WTC11 (cell line): Measurements from ENCODE around the gene RALY. TPM values are rescaled to one million over a fixed set of nuclear protein-coding genes. Genes with fewer than 3 reads are reported as not detected.

Source experiments
- ATAC-seq: fragments of 200-7000 bp; cut with Tn5 transposase; 2 replicates; pipeline ENCODE4 v1.10.0; 2021; ENCODE audit warnings: mild to moderate bottlenecking, moderate library complexity
- CTCF ChIA-PET: fragments of 300-600 bp; sonication (Branson Sonifier 250); formaldehyde crosslinking; loops from one replicate; lab custom pipeline; 2021; ENCODE audit warnings: antibody characterized with exemption; lab: Charles Lee
- POLR2A ChIA-PET: fragments of 350-600 bp; sonication (Branson Sonifier 250); formaldehyde crosslinking; loops from one replicate; lab custom pipeline; 2021; ENCODE audit warnings: antibody characterized with exemption; lab: Charles Lee
- DNase-seq: peaks from one replicate; pipeline ENCODE4 v3.0.0; 2021; ENCODE audit warnings: low spot score
- H3K27ac Mint-ChIP-seq: 2 replicates; pipeline ENCODE4 v1.8.0; 2021; ENCODE audit warnings: mixed read lengths
- H3K27me3 Mint-ChIP-seq: 2 replicates; pipeline ENCODE4 v1.8.0; 2021; ENCODE audit warnings: low read depth, mild to moderate bottlenecking, moderate library complexity, mixed read lengths
- H3K36me3 Mint-ChIP-seq: 2 replicates; pipeline ENCODE4 v1.8.0; 2021; ENCODE audit warnings: mixed read lengths
- H3K4me1 Mint-ChIP-seq: 2 replicates; pipeline ENCODE4 v1.8.0; 2022; ENCODE audit warnings: mixed read lengths
- H3K4me3 Mint-ChIP-seq: 2 replicates; pipeline ENCODE4 v1.8.0; 2021; ENCODE audit warnings: mild to moderate bottlenecking, moderate library complexity, mixed read lengths
- H3K9me3 Mint-ChIP-seq: 2 replicates; pipeline ENCODE4 v1.8.0; 2021; ENCODE audit warnings: mixed read lengths
- AR ChIP-seq: fragments of 250-450 bp; sonication (Bioruptor Pico); IDR thresholded peaks from 2 replicates; pipeline ENCODE4 v1.9.0; 2021; ENCODE audit warnings: mild to moderate bottlenecking
- E2F1 ChIP-seq: sonication (generic); formaldehyde crosslinking; IDR thresholded peaks from 2 replicates; pipeline ENCODE4 v1.8.0; 2022; ENCODE audit warnings: mild to moderate bottlenecking, missing genetic modification reagents
- E2F4 ChIP-seq: sonication (generic); formaldehyde crosslinking; IDR thresholded peaks from 2 replicates; pipeline ENCODE4 v1.8.1; 2022; ENCODE audit warnings: low read depth, mild to moderate bottlenecking, moderate library complexity, missing genetic modification reagents, borderline replicate concordance
- ERG ChIP-seq: fragments of 250-450 bp; sonication (Bioruptor Pico); IDR thresholded peaks from 2 replicates; pipeline ENCODE4 v1.8.0; 2021; ENCODE audit warnings: mild to moderate bottlenecking
- KAT7 ChIP-seq: sonication (generic); formaldehyde crosslinking; IDR thresholded peaks from 2 replicates; pipeline ENCODE4 v1.8.1; 2023; ENCODE audit warnings: missing genetic modification reagents, mild to moderate bottlenecking, borderline replicate concordance
- MYBL2 ChIP-seq: sonication (generic); formaldehyde crosslinking; IDR thresholded peaks from 2 replicates; pipeline ENCODE4 v1.8.1; 2023; ENCODE audit warnings: mild to moderate bottlenecking, moderate library complexity, missing genetic modification reagents
- RELA ChIP-seq: sonication (generic); formaldehyde crosslinking; IDR thresholded peaks from 2 replicates; pipeline ENCODE4 v1.8.1; 2022; ENCODE audit warnings: missing genetic modification reagents, mild to moderate bottlenecking, borderline replicate concordance
- TCF7 ChIP-seq: sonication (generic); formaldehyde crosslinking; IDR thresholded peaks from 2 replicates; pipeline ENCODE4 v1.8.0; 2022; ENCODE audit warnings: mild to moderate bottlenecking, low read depth, missing genetic modification reagents, moderate library complexity
- TEAD1 ChIP-seq: sonication (generic); formaldehyde crosslinking; IDR thresholded peaks from 2 replicates; pipeline ENCODE4 v1.8.0; 2022; ENCODE audit warnings: mild to moderate bottlenecking, missing genetic modification reagents
- ZNF121 ChIP-seq: sonication (generic); formaldehyde crosslinking; IDR thresholded peaks from 2 replicates; pipeline ENCODE4 v1.8.0; 2023; ENCODE audit warnings: missing genetic modification reagents
- ZNF416 ChIP-seq: fragments of 250-450 bp; sonication (Bioruptor Pico); IDR thresholded peaks from 2 replicates; pipeline ENCODE4 v1.9.0; 2021; ENCODE audit warnings: mild to moderate bottlenecking, inconsistent platforms
- ZNF532 ChIP-seq: fragments of 250-450 bp; sonication (Bioruptor Pico); IDR thresholded peaks from 2 replicates; pipeline ENCODE4 v1.9.0; 2021; ENCODE audit warnings: mild to moderate bottlenecking, borderline replicate concordance
- ZSCAN18 ChIP-seq: fragments of 250-450 bp; sonication (Bioruptor Pico); IDR thresholded peaks from 2 replicates; pipeline ENCODE4 v2.1.2; 2022; ENCODE audit warnings: mild to moderate bottlenecking, moderate library complexity
- total RNA-seq: library from RNA; stranded (reverse); gene quantifications from 3 replicates; pipeline ENCODE4 v1.2.3, GENCODE V29; 2021

RALY gene
- total RNA-seq, 1 experiment from 2014 or later: 164 TPM

GRCh38 chr20:33986560-33987216 is 7.0 kb upstream of the RALY start:
- no peaks in the 10 kb centered on the region for H3K9me3 Mint-ChIP-seq
- TF ChIP-seq ZNF121 (CRISPR knock-in tag): no peak
- no peak for TF ChIP-seq ERG (CRISPR knock-in tag)
- no peak for TF ChIP-seq ZNF416
- no peak for TF ChIP-seq MYBL2 (CRISPR knock-in tag)
- no peak for TF ChIP-seq TCF7 (CRISPR knock-in tag)
- TF ChIP-seq KAT7 (CRISPR knock-in tag): no peak
- no peak for TF ChIP-seq AR (CRISPR knock-in tag)
- no peak for TF ChIP-seq TEAD1 (CRISPR knock-in tag)
- no peak for TF ChIP-seq E2F4
- TF ChIP-seq ZNF532 (CRISPR knock-in tag): no peak
- no peak for TF ChIP-seq ZSCAN18 (CRISPR knock-in tag)
- no peak for TF ChIP-seq RELA (CRISPR knock-in tag)
- no peak overlapping the region for H3K4me3 Mint-ChIP-seq
- ChIA-PET CTCF (no interaction called here), POLR2A (no interaction called here)
- H3K4me1 Mint-ChIP-seq: peaks cover 5% of the 10 kb centered on the region
- H3K27ac Mint-ChIP-seq: no peak overlapping the region
- no peaks in the 10 kb centered on the region for H3K27me3 Mint-ChIP-seq
- DNase-seq: no peak
- no peak for ATAC-seq
- H3K36me3 Mint-ChIP-seq: peaks cover 3% of the 10 kb centered on the region; the same call in 1 of the 2 replicates

- Mint-ChIP-seq H3K9me3 (no peaks in the 10 kb centered on the region), H3K36me3 (peaks cover 3% of the 10 kb centered on the region; the same call in 1 of the 2 replicates), H3K4me3 (no peak overlapping the region), H3K27me3 (no peaks in the 10 kb centered on the region), H3K27ac (no peak overlapping the region), H3K4me1 (peaks cover 15% of the 10 kb centered on the region)
- no peak for ATAC-seq
- POLR2A ChIA-PET: no interaction called here
- DNase-seq: no peak
- CTCF ChIA-PET: no interaction called here
- no peak for TF ChIP-seq ZNF532 (CRISPR knock-in tag)
- no peak for TF ChIP-seq E2F1 (CRISPR knock-in tag)
These were observed 3.6 kb upstream of the RALY start for GRCh38 chr20:33990075-33990474.
